Dendritic cell treated with granulocyte-macrophage colony-stimulating factor and Interleukin-4, amounts not matched to agents 40 ng/mL and 50 ng/mL, for 4 days (primary cell): Measurements from ENCODE around the gene RNU7-1.

Source experiments
- H3K27ac Mint-ChIP-seq: one replicate; pipeline ENCODE4 v1.8.0; 2022; ENCODE audit warnings: mild to moderate bottlenecking, mixed read lengths
- H3K27me3 Mint-ChIP-seq: one replicate; pipeline ENCODE4 v1.8.0; 2022; ENCODE audit warnings: mild to moderate bottlenecking, mixed read lengths
- H3K36me3 Mint-ChIP-seq: one replicate; pipeline ENCODE4 v1.8.0; 2022; ENCODE audit warnings: low read depth, mixed read lengths
- H3K4me1 Mint-ChIP-seq: one replicate; pipeline ENCODE4 v1.8.0; 2022; ENCODE audit warnings: low read depth, mixed read lengths
- H3K4me3 Mint-ChIP-seq: one replicate; pipeline ENCODE4 v1.8.0; 2022; ENCODE audit warnings: mild to moderate bottlenecking, moderate library complexity, mixed read lengths
- H3K9me3 Mint-ChIP-seq: one replicate; pipeline ENCODE4 v1.8.0; 2022; ENCODE audit warnings: mixed read lengths
- intact Hi-C: fragments of 100-400 bp; cut with micrococcal nuclease; formaldehyde crosslinking; loops from one replicate; pipeline ENCODE4 v1.15.0; 2022

The RNU7-1 gene

GRCh38 chr12:6980740-6981139 is 37.1 kb downstream of the RNU7-1 start:
- H3K36me3 Mint-ChIP-seq: peaks cover 80% of the 10 kb centered on the region
- H3K27me3 Mint-ChIP-seq: no peaks in the 10 kb centered on the region
- no peaks in the 10 kb centered on the region for H3K9me3 Mint-ChIP-seq
- H3K27ac Mint-ChIP-seq: no peak overlapping the region
- no peak overlapping the region for H3K4me3 Mint-ChIP-seq
- intact Hi-C loops: no loop called here
- peaks cover 9% of the 10 kb centered on the region for H3K4me1 Mint-ChIP-seq

- no peaks in the 10 kb centered on the region for H3K27me3 Mint-ChIP-seq
These were observed 37.8 kb downstream of the RNU7-1 start for GRCh38 chr12:6981152-6982052.

GRCh38 chr12:6982532-6982931 is 38.9 kb downstream of the RNU7-1 start:
- no peak overlapping the region for H3K27ac Mint-ChIP-seq
- peaks cover 80% of the 10 kb centered on the region for H3K36me3 Mint-ChIP-seq
- H3K4me3 Mint-ChIP-seq: no peak overlapping the region
- H3K27me3 Mint-ChIP-seq: no peaks in the 10 kb centered on the region
- intact Hi-C loops: no loop called here
- no peaks in the 10 kb centered on the region for H3K9me3 Mint-ChIP-seq
- H3K4me1 Mint-ChIP-seq: peaks cover 9% of the 10 kb centered on the region

More at GRCh38 chr12:6981152-6982052, 37.8 kb downstream of the RNU7-1 start:
- intact Hi-C loops: no loop called here
- Mint-ChIP-seq H3K4me3 (no peak overlapping the region), H3K27ac (no peak overlapping the region), H3K4me1 (peaks cover 9% of the 10 kb centered on the region), H3K9me3 (no peaks in the 10 kb centered on the region), H3K36me3 (peaks cover 80% of the 10 kb centered on the region)

- no peak overlapping the region for H3K4me3 Mint-ChIP-seq
- intact Hi-C loops: no loop called here
- peaks cover 48% of the 10 kb centered on the region for H3K36me3 Mint-ChIP-seq
- no peaks in the 10 kb centered on the region for H3K4me1 Mint-ChIP-seq
- no peaks in the 10 kb centered on the region for H3K27me3 Mint-ChIP-seq
- H3K9me3 Mint-ChIP-seq: no peaks in the 10 kb centered on the region
- H3K27ac Mint-ChIP-seq: no peak overlapping the region
These were observed 44.4 kb downstream of the RNU7-1 start for GRCh38 chr12:6987956-6988553.
